OCI-M2 (cell line): ENCODE measurements around the gene ANO4.
"Not testable (repeated sequence)": the region's sequence is repeated elsewhere in the genome, so short reads cannot be mapped to it uniquely, and the experiment has no call there.

ENCODE experiments used
- DNase-seq: peaks from one replicate; lab custom pipeline; 2025; ENCODE audit not compliant: unreplicated experiment; lab: John Stamatoyannopoulos, UW

ANO4 gene

GRCh38 chr12:101039848-101040531, 245.4 kb downstream of the ANO4 start:
- DNase-seq = no peak

GRCh38 chr12:101040936-101041335, 246.4 kb downstream of the ANO4 start:
- no peak for DNase-seq

- DNase-seq = no peak
These were observed 247.6 kb downstream of the ANO4 start for GRCh38 chr12:101042211-101042610.

- DNase-seq = no peak
These were observed 250.0 kb downstream of the ANO4 start for GRCh38 chr12:101044512-101045059.

- no peak for DNase-seq
These were observed 251.2 kb downstream of the ANO4 start for GRCh38 chr12:101045486-101046464.

- DNase-seq = no peak
These were observed 253.1 kb downstream of the ANO4 start for GRCh38 chr12:101047652-101048051.

GRCh38 chr12:101050631-101051030, 256.1 kb downstream of the ANO4 start:
- DNase-seq = no peak

GRCh38 chr12:101051151-101051550, 256.6 kb downstream of the ANO4 start:
- no peak for DNase-seq

GRCh38 chr12:101051901-101052550, 257.4 kb downstream of the ANO4 start:
- no peak for DNase-seq

- no peak for DNase-seq
These were observed 258.6 kb downstream of the ANO4 start for GRCh38 chr12:101053203-101053602.

GRCh38 chr12:101055940-101056339, 261.4 kb downstream of the ANO4 start:
- DNase-seq = no peak

GRCh38 chr12:101062508-101062907, 267.9 kb downstream of the ANO4 start:
- DNase-seq = not testable (repeated sequence)

- no peak for DNase-seq
These were observed 270.1 kb downstream of the ANO4 start for GRCh38 chr12:101064721-101065120.

GRCh38 chr12:101066489-101066888, 271.9 kb downstream of the ANO4 start:
- no peak for DNase-seq

- DNase-seq = no peak
These were observed 273.8 kb downstream of the ANO4 start for GRCh38 chr12:101068402-101068801.

GRCh38 chr12:101068836-101069235, 274.3 kb downstream of the ANO4 start:
- DNase-seq = no peak

GRCh38 chr12:101074940-101075680, 280.5 kb downstream of the ANO4 start:
- no peak for DNase-seq

- DNase-seq = no peak
These were observed 282.3 kb downstream of the ANO4 start for GRCh38 chr12:101076921-101077320.

- DNase-seq = no peak
These were observed 283.4 kb downstream of the ANO4 start for GRCh38 chr12:101077791-101078528.
